HG03095 (cell line): Measurements from ENCODE around the gene CIZ1.
"Not testable (repeated sequence)": the region's sequence is repeated elsewhere in the genome, so short reads cannot be mapped to it uniquely, and the experiment has no call there.

Experiments used
- ATAC-seq: cut with Tn5 transposase; IDR thresholded peaks from one replicate; pipeline ENCODE4 v1.9.1; 2021; ENCODE audit warnings: moderate library complexity; ENCODE audit not compliant: unreplicated experiment

The CIZ1 gene

GRCh38 chr9:128191406-128192046, at the start of gene CIZ1:
Gene CIZ1, minus strand, starts transcription at chr9:128191572. Its CDS starts 715 bp downstream, at chr9:128190857.
- peak; percentile 67 for ATAC-seq

- ATAC-seq, result no peak
Observed at GRCh38 chr9:128233817-128234406, 42.5 kb upstream of the CIZ1 start.

GRCh38 chr9:128232528-128233428, 41.4 kb upstream of the CIZ1 start:
- ATAC-seq, result no peak

GRCh38 chr9:128231638-128232527, 40.5 kb upstream of the CIZ1 start:
- no peak for ATAC-seq

GRCh38 chr9:128230897-128231296, 39.5 kb upstream of the CIZ1 start:
- not testable (repeated sequence) for ATAC-seq

GRCh38 chr9:128226412-128226801, 35.0 kb upstream of the CIZ1 start:
- ATAC-seq, result no peak

- ATAC-seq, result no peak
Observed at GRCh38 chr9:128225770-128226411, 34.5 kb upstream of the CIZ1 start.

- no peak for ATAC-seq
Observed at GRCh38 chr9:128224877-128225276, 33.5 kb upstream of the CIZ1 start.

- ATAC-seq, result no peak
Observed at GRCh38 chr9:128222880-128223670, 31.7 kb upstream of the CIZ1 start.

- no peak for ATAC-seq
Observed at GRCh38 chr9:128222026-128222425, 30.7 kb upstream of the CIZ1 start.

GRCh38 chr9:128219831-128220230, 28.5 kb upstream of the CIZ1 start:
- no peak for ATAC-seq

GRCh38 chr9:128218518-128219389, 27.4 kb upstream of the CIZ1 start:
- peak; percentile 89 for ATAC-seq

GRCh38 chr9:128218172-128218517, 26.8 kb upstream of the CIZ1 start:
- no peak for ATAC-seq

GRCh38 chr9:128216781-128217553, 25.6 kb upstream of the CIZ1 start:
- ATAC-seq, result no peak

- no peak for ATAC-seq
Observed at GRCh38 chr9:128215491-128216409, 24.4 kb upstream of the CIZ1 start.

GRCh38 chr9:128214571-128215490, 23.5 kb upstream of the CIZ1 start:
- no peak for ATAC-seq
